NCI-H2107 treated with DMSO at 0.1 percent for 48 hours (cell line): ENCODE results near the gene CA11.
A peak's percentile ranks its signal among the peaks of the same experiment; 100 is the strongest.

Source experiments
- DNase-seq: peaks from one replicate; lab custom pipeline; 2025; ENCODE audit not compliant: unreplicated experiment; lab: John Stamatoyannopoulos, UW

Gene CA11

DNA sequence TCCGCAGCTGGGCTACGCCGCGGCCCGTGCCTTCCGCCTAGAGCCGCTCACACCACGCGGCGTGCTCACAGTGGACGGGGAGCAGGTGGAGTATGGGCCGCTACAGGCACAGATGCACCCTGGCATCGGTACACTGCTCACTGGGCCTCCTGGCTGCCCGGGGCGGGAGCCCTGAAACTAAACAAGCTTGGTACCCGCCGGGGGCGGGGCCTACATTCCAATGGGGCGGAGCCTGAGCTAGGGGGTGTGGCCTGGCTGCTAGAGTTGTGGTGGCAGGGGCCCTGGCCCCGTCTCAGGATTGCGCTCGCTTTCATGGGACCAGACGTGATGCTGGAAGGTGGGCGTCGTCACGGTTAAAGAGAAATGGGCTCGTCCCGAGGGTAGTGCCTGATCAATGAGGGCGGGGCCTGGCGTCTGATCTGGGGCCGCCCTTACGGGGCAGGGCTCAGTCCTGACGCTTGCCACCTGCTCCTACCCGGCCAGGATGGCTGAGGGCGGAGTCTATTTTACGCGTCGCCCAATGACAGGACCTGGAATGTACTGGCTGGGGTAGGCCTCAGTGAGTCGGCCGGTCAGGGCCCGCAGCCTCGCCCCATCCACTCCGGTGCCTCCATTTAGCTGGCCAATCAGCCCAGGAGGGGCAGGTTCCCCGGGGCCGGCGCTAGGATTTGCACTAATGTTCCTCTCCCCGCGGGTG is 16.2 kb downstream of the CA11 start:
- DNase-seq: no peak

DNA sequence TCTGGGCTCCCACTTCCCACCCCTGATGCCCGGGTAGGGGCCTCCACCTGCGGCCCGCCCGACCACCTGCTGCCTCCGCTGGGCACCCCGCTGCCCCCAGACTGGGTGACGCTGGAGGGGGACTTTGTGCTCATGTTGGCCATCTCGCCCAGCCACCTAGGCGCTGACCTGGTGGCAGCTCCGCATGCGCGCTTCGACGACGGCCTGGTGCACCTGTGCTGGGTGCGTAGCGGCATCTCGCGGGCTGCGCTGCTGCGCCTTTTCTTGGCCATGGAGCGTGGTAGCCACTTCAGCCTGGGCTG is 16.7 kb downstream of the CA11 start:
- DNase-seq: no peak

DNA sequence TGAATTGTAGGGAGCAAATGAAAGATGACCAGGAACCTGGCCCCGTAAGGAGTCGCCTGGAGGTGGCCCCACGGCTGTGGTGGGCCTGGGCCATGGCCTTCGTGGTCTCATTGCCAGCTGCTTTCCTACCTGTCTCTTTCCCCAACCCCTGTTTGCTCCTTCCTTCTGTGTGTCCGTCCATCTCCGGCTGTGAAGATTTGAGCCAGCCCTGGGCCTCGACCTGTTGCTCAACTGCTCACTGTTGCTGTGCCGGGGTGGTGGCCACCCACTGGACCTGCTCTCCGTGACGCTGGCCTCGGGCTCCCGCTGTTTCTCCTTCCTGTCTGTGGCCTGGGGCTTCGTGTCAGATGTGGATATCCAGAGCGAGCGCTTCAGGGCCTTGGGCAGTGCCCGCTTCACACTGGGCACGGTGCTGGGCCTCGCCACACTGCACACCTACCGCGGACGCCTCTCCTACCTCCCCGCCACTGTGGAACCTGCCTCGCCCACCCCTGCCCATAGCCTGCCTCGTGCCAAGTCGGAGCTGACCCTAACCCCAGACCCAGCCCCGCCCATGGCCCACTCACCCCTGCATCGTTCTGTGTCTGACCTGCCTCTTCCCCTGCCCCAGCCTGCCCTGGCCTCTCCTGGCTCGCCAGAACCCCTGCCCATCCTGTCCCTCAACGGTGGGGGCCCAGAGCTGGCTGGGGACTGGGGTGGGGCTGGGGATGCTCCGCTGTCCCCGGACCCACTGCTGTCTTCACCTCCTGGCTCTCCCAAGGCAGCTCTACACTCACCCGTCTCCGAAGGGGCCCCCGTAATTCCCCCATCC is 17.3 kb downstream of the CA11 start:
- no peak for DNase-seq

DNA sequence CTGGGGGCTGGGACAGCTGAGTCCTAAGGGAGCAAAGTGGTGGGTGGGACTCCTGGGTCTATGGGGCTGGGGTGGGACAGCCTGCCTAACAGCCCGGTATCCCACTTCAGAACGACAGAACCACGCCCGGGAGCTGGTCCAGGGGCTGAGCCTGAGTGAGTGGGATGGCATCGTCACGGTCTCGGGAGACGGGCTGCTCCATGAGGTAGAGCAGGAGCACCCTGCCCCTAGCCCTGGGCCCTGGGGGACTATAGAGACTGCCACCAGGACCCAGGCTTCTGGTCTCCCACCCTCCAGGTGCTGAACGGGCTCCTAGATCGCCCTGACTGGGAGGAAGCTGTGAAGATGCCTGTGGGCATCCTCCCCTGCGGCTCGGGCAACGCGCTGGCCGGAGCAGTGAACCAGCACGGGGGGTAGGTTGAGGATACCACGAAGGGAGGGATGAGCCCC is 18.1 kb downstream of the CA11 start:
- no peak for DNase-seq

DNA sequence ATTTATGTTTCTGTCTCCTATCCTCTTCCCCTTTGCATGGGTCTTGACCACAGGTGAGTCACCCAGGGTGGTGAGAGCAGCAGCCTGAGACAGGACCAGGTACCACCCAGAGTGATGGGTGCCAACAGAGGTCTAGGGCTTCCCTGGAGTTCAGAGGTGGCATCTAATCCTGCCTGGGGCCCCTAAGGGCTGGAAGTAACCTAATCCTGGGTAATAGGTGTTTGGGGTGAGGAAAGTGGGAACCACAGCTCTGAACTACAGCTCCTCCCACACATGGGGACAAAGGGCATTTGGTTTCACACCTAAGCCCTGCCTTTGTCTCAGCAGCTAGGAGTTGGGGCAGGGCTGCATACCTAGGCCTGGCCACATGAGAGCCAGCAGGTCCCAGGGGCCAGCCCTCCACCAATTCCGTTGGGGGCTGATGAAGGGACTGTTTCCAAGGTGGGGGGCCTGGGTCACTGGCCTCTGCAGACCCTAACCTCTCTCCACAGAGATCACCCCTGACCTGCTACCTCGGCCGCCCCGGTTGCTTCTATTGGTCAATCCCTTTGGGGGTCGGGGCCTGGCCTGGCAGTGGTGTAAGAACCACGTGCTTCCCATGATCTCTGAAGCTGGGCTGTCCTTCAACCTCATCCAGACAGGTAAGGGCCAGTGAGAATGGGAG is 18.7 kb downstream of the CA11 start:
- DNase-seq: no peak

DNA sequence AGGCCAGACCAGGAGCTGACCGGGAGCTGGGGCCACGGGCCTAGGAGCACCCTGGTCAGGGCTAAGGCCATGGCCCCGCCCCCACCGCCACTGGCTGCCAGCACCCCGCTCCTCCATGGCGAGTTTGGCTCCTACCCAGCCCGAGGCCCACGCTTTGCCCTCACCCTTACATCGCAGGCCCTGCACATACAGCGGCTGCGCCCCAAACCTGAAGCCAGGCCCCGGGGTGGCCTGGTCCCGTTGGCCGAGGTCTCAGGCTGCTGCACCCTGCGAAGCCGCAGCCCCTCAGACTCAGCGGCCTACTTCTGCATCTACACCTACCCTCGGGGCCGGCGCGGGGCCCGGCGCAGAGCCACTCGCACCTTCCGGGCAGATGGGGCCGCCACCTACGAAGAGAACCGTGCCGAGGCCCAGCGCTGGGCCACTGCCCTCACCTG is 20.1 kb downstream of the CA11 start:
- DNase-seq: no peak

DNA sequence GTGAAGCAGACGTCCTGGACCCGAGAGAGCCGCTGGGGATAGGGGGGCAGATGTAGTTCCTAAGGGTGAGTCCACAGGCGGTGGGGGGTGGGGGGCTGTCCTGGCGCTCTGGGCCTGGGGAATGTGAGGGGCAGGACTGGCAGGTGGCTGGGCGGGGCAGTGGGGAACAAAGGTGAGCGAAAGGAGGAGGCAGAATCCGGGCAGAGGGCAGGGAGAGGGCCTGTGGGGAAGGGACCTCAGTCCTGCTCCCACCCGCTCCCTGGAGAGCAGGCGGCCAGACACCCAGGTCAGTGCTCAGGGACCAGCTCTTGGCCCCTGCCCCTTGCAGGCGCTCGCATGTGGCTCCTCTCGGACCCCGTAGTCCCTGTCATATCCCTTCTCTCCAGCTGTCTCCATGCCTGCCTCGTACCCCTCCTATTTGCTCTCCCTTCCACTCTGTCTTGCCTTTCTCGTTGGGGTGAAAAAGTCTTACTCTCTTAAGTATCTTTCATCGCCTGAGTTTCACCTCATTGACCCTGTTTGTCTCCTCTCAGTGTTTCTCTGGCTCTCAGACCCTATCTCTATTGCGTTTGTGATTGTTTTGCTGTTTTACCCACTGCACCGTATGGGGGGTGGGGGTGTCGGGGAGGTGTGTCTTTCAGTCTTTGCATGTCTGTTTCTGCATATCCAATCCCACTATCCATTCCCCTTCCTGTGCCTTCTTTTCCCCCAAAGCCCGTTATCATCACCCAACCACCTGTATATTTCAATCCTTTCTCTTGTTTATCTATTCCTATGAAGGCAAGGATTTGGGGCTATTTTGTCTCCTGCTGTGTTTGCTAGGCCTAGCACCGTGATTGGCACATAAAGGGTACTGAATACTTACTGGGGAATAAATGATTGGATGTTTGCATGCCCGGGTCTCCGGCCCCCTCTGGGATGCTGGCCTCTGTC is 20.9 kb downstream of the CA11 start:
- peak; percentile 10 for DNase-seq

DNA sequence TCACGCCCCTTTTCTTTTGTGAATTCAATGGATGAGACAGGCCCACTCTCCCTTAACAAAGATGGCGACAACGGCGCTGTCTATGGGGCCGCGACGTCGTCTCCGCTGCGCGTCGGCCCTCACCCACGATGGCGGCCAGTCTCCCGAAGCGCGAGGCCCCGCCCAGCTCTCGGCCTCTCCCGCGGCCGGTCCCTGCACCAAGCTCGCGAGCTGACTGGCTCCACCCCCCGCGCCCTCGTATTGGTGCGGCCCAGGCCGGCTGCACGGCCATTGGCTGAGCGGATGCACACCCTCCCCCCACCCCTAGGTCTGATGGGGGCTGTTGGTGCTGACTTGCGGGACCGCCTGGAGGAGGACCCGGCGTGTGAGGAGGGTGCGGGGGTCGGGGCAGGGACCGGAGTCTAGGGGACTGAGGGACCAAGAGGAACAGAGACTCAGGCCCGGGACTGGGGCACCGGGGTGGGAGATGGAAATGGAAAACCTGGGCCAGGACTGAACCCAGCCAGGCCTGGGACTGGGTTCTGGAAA is 21.9 kb downstream of the CA11 start:
- peak; percentile 91 for DNase-seq

DNA sequence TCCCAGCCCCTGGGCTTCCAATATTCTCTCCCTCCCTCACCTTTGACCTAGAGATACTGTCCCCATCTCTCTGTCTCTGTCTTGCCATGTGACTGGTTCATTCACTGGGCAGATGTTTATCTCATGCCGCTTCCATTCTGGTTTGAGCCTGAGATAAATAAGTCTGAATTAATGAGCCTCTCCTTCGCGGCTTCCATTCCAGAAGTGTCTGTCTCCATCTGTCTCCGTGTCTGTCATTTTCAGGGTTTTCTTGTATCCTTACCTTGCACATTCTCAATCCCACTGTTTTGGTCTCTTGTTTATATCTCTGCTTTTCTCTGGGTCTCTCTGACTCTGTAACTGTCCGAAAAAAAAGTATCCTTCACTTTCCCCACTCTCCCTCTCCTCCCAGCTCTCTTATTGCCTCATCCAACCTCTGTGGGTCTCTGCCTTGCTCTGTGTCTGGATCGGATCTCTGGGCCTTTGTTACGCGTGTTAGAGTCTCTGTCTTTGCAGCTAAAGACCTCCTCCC is 22.4 kb downstream of the CA11 start:
- peak; percentile 41 for DNase-seq

DNA sequence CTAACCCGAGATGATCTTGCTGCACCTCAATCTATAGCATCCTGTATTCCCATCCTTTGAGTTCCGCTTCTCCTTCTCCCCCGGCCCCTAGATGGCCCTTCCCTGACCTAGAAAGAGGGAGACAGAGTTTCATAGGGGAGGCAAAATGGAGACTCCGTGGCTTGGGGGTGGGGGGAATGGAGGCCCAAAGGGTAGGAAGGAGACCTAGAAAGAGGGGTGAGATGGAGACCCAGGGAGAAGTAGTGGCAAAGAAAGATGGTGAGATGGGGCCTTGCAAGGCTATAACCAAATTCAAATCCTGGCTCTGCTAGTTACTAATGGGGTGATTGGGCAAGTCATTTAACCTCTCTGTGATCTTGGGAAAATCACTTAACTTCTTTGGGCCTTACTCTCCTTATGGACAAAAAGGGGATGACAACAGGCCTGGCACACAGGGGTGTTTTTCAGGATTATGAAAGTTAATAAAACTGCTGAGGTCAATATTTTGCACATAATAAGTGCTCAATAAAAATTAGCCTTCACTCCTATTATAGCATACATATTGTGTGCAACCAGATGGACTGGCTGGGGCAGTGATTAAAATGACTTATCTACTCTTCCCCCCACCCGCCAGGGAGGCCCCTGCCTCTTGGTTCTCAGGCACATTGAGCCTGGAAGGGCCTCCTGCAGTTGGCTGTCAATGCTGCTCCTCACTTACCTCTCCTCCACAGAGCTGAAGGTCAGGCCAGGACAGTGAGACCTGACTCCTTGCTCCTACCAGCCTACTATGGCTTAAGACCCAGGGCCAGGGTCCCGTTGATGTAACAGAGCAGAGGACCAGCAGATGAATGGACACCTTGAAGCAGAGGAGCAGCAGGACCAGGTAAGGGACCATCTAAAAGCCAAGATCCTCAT is 26.0 kb downstream of the CA11 start:
- no peak for DNase-seq

DNA sequence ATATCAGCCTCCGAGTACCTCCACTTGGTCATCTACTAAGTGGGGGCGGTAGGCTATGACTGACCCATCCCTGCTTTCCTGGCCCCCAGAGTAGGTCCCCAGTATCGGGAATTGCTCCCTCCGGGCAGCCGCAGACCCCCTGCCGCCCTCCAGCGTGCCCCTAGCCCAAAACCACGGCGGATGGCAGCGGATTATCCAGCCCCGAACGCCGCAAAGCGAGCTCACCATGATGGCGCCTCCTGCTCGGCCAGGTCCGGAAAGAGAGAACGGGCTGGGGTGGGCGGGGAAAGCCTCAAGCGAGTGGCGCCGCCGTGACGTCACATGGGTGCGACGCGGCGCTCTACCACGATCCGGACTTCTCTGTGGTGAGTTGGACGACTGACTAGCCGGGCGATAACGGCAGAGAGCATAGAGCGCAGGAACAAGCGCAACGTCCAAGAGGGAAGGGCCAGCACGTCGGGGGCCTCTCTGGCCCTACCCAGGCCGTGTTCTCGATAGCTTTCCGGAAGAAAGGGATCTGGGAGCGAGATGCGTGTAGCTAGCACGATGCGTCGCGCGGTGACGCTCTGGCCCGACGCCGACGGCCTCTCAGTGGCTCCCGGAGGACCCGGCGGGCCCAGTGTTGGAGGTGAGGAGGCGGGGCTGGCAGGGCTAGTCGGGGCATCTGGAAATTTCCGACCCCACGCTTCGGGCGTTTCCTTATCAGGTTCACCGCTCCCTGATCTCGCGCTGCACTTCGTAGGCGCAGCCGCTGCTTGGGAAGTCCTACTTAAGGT is 26.9 kb downstream of the CA11 start, which contains the start of the genes RPL18 and SPHK2:
TSS of gene RPL18 (minus strand) at position 263 of the 776 bp plus-strand sequence. CDS start at position 228, 35 bp downstream.
TSS of gene SPHK2 (plus strand) at position 591 of the 776 bp plus-strand sequence. CDS start 1,009 bp downstream, outside the sequence.
- peak; percentile 96 for DNase-seq

DNA sequence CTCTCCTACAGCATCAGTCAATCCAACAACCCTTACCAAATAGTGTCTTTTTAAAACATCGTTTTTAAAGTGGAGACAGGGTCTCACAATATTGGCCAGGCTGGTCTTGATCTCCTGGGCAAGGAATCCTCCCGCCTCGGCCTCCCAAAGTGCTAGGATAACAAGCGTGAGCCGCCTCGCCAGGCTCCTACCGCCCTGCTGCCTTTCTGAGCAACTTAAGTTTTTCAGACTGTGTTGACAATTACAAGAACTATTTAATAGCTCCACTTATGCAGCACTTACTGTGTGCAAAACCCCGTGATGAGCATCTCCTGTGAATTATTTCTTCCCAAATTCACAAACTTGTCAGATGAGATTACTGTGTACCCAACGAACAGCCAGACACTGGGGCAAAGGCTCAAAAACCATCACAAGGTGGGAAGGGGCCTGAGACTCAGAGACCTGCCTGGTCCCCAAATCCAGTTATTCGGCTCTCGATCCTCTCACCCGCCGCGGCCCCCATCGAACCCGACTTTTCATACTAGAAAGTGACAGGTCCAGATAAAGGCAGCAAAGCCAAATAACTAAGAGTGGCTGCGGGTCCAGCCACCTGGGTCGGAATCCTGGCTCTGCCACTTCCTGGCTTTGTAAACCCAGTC is 27.6 kb downstream of the CA11 start:
- DNase-seq: no peak

DNA sequence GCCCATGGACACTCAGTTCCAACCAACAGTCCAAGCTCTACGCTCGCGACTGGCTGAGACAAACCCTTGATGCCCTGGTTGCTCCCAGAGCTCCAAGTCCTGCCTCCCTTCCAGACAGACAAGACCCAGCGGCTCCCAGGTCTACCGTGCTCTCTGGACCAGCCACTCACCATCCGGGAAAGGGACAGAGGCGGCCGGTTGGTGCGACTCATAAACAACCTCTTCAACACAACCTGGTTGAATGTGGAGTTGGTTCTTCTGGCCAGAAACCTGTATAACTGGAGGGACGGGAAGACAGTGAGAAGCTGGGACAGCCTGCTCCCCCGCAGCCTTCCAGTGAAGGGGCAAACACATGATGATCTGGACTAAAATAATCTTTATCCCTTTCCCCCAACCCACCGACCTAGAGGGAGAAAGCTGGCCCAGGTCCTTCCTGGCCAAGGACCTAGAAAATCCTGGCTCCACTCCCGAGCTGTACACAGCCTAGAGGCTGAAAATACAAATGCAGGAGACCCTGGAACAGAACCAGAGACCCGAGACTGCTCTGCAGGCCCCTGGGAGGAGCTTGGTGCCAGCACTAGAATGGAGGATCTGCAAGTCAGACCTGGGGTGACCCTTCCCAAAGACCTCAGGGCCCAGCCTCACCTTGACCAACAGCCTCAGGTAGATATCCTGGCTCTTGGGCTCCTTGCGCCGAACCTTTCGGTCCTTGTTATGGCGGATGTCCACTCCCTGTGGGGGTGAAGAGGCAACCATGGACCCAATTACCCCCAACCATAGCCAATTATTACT is 28.6 kb downstream of the CA11 start:
- DNase-seq: no peak

DNA sequence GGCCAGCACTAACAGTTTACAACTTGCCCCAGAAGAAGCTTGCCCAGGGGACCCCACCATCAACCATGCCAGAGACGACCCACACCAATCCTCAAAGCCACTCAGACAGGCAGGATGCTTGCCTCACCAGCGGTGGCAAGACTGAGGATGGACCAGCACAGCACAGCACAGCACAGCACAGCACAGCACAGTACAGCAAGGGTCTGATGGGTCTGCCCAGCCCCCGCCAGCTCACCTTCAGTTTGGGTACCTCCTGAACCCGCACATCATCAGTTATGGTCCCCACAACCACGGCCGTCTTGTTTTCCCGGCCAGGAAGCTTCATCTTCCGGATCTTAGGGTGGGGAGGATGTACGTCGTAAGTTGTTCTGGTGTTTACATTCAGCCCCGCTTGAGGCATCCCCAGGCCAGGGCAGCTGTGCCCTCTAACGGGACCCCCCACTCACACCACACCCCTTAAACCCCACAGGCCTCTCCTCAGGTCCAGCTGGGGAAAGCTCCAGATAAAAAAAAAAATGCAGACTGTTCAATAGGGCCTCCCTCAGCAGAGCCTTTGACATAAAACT is 29.4 kb downstream of the CA11 start:
- DNase-seq: no peak

DNA sequence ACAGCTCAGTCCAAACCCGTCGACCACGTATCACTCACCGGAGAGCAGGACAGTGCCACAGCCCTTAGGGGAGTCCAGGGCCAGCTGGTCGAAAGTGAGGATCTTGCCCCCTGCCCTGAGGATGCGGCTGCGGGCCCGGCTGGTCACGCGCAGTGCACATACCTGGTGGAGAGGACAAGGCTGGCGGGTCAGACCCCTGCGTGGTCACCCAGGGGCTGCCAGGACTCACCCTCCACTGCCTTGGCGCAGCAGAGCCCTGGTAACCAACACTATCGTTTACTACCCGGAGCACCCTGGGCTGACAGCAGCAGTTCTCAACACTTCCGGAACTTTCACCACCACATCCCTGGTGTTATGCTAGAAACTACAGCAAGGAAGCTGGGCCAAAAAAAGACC is 29.9 kb downstream of the CA11 start:
- no peak for DNase-seq

DNA sequence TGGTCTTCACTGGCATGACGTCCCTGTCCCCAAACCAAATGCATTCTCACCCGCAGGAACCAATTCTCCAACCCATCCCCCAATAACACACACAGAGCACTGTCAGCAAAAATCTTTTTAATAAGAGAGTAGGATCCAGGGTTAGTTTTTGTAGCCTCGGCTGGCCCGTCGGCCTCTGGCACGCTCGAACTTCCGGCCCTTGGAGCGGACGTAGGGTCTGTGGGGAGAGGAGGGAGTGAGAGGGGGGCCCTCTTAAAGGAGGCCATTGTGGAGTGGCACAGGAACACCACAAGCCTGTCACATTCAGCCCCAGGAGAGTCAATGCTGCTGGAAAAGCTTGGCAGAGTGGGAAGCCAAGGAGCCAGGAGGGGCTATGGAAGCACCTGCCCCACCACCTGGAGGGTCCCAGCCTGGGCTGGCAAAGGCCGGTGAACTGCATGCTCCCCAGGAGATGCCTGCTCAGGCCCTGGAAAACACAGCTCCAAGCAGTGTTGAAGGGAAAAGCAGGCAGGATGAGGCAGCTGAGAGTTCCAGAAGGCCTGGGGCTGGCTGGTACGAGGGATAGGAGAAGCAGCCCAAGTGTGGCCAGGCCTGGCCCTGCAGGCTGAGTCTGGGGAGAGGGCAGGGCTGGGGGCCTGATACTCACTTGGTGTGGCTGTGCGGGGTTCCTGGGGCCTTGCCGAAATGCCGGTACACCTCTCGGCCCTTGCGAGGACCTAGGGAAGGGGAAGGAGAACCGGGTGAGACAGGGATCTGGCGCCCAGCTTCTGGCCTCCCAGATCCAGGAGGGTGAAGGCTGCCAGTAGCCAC is 30.6 kb downstream of the CA11 start:
- DNase-seq: no peak
